Brain microvascular endothelial cell (primary cell): ENCODE results near the gene ARHGEF12.

Source experiments
- DNase-seq: peaks from one replicate; pipeline ENCODE4 v3.0.0-alpha.2; 2020
- H3K27ac ChIP-seq: fragments of 250-450 bp; sonication (Bioruptor Pico); 2 replicates; pipeline ENCODE4 v1.5.1; 2020; ENCODE audit warnings: mild to moderate bottlenecking, moderate library complexity
- H3K27me3 ChIP-seq: fragments of 250-450 bp; sonication (Bioruptor Pico); replicated peaks from 2 replicates; pipeline ENCODE4 v1.5.1; 2020; ENCODE audit warnings: mild to moderate bottlenecking
- H3K36me3 ChIP-seq: fragments of 250-450 bp; sonication (Bioruptor Pico); replicated peaks from 2 replicates; pipeline ENCODE4 v1.5.1; 2020; ENCODE audit warnings: mild to moderate bottlenecking
- H3K4me3 ChIP-seq: 2 replicates; pipeline ENCODE4 v1.5.1; 2011; ENCODE audit warnings: low read depth, mild to moderate bottlenecking, control low read depth, low read length, moderate library complexity
- in situ Hi-C: cut with HindIII; loops from 2 replicates; pipeline ENCODE4 v1.10.0; 2017; ENCODE audit warnings: low sequenced_read_pairs, low pct_ligation_motif_present
- TF ChIP-seq, protein P1 (sequence below): IDR thresholded peaks from 2 replicates; pipeline ENCODE4 v1.5.1; 2011; ENCODE audit warnings: low read depth, mild to moderate bottlenecking, moderate library complexity, low read length, control low read depth, inconsistent platforms; ENCODE audit errors: missing control alignments

Gene ARHGEF12

DNA sequence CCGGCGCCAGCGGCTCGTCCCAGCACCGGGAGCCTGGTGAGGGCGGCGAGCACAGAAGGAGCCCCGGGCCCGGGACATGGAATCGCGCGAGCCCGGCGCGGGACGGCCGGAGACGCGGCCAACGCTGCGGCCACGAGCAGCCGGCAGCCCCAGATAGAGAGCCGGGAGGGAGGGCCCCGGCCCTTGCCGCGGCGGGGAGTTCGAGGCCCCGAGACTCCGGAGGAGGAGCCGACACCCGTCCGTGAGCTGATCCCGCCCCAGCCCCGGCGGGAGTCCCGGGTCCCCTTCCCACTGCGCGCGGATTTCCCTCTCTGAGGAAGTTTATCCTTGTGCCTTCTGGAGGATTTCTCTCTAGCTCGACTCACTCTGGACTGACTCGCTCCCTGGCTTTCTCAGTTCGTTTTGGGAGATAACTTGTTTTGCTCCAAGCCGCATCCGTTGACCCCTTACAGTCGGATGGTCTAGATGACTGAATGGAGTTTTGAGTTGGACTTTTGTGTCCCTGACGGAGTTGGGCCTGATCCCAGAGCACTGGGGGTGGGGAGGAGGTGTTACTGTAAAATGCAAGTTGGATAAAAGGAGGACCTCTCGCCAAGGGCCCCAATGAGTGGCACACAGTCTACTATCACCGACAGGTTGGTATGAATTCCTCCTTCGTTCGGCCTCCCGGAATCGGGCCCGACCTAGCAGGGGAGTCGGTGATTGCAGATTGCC is 585 bp downstream of the ARHGEF12 start:
- TF ChIP-seq, protein P1, sequence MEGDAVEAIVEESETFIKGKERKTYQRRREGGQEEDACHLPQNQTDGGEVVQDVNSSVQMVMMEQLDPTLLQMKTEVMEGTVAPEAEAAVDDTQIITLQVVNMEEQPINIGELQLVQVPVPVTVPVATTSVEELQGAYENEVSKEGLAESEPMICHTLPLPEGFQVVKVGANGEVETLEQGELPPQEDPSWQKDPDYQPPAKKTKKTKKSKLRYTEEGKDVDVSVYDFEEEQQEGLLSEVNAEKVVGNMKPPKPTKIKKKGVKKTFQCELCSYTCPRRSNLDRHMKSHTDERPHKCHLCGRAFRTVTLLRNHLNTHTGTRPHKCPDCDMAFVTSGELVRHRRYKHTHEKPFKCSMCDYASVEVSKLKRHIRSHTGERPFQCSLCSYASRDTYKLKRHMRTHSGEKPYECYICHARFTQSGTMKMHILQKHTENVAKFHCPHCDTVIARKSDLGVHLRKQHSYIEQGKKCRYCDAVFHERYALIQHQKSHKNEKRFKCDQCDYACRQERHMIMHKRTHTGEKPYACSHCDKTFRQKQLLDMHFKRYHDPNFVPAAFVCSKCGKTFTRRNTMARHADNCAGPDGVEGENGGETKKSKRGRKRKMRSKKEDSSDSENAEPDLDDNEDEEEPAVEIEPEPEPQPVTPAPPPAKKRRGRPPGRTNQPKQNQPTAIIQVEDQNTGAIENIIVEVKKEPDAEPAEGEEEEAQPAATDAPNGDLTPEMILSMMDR: no peak
- DNase-seq: no peak
- Histone ChIP-seq H3K27ac (peak overlapping the region; percentile 76), H3K36me3 (no peaks in the 10 kb centered on the region), H3K27me3 (no peaks in the 10 kb centered on the region), H3K4me3 (peak overlapping the region; percentile 84)
- in situ Hi-C loops: no loop called here

DNA sequence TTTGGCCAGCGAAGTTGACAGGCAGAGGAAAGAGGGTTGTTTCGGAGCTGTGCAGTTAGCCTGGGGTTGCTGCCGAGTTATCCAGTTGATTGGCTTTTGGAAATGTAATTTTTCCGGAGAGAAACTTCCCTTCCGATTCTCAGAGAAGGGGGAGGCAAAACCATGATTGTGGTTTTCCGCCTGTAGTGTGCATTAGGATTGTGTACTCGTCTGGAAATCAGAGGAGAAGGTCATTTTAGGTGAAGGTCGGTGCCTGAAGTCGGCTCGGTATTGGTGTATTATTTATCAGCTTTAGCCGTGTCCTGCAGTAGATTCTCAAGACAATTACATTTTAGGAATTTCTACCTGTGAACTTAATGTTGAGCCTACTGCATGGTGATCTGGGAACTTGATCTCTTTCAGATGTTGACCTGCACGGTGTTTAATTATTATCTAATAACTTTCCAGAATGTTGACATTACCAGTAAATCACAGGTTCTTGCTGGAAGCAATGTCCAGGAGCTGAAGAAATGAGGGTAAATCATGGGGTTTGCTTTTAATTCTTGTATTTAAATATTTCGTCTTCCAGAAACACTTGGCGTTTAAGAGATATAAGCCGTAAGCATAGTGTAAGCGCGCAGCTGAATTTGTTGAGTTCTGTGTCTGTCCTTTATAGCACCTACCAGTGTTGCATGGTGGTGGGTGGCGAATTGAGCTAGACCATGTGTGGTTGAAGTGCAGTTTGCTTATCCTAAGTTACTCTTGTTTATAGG is 1.3 kb downstream of the ARHGEF12 start:
- TF ChIP-seq, protein P1: no peak
- in situ Hi-C loops: no loop called here
- H3K27me3 ChIP-seq: no peaks in the 10 kb centered on the region
- H3K4me3 ChIP-seq: peak overlapping the region; percentile 84
- H3K36me3 ChIP-seq: no peaks in the 10 kb centered on the region
- no peak for DNase-seq
- H3K27ac ChIP-seq: peak overlapping the region; percentile 76

DNA sequence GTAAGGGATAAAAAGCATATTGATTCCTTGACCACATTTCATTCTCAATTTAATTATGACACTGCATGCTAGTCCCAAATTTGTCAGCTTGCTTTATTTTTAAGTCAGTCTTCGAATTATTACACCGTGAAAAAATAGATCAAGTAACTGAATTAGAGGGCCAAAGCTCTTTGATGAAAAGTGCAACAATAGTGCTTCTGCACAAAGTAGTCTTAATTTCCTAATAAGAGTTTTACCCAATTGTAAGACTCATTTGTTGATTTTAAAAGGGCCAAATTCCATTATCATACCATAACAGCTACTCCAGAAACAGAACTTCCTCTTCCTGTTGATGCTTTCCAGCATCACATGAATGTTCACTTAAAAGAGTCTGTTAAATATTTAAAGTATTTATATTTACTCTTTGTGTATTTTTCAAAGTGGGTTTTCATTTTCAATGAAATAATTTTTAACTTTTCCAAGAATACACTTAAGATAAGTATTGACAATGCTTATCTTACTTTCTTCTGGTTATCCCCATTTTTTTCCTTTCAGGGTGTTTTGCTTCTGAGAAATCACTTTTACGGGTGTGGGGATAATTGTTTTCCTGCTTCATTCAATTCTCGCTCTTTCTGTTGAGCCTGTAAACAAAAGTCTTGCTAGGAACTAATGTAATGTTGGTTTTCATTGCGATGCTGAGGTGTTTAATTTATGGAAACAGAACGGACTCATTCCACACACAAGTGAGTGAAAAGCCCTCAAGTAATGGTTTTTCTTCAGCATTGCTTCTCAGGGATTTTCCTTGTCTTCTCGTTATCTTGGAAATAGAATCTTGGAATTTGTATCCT is 2.1 kb downstream of the ARHGEF12 start:
- TF ChIP-seq, protein P1: no peak
- H3K27me3 ChIP-seq: no peaks in the 10 kb centered on the region
- H3K4me3 ChIP-seq: peak overlapping the region; percentile 84
- in situ Hi-C loops: no loop called here
- no peaks in the 10 kb centered on the region for H3K36me3 ChIP-seq
- DNase-seq: no peak
- peak overlapping the region; percentile 26 for H3K27ac ChIP-seq

DNA sequence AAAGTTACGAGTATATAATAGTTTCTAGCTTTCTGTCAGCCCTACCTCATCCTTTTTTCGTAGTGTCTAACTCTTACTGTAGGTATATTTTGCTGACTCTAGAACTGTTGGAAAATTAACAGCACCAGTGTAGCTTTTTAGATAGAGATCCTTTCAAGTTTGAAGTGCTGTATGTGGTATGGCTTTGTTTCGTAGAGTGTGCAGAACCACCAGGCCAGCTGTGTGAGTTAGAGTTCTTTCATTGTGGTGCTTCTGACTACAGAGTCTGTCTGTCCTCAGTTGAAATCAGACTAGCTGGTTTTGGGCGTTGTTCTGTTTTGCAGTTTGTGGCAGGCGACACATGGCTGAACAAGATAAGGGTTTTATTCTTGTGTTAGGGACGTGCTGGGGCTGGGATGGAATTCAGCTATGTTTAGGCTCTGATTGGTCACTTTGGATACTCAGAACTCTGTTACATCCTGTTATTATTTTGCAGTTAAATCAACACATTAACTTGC is 3.2 kb downstream of the ARHGEF12 start:
- Histone ChIP-seq H3K27me3 (no peaks in the 10 kb centered on the region), H3K36me3 (no peaks in the 10 kb centered on the region), H3K27ac (peak overlapping the region; percentile 28), H3K4me3 (peak overlapping the region; percentile 84)
- TF ChIP-seq, protein P1: no peak
- DNase-seq: no peak
- in situ Hi-C loops: no loop called here

DNA sequence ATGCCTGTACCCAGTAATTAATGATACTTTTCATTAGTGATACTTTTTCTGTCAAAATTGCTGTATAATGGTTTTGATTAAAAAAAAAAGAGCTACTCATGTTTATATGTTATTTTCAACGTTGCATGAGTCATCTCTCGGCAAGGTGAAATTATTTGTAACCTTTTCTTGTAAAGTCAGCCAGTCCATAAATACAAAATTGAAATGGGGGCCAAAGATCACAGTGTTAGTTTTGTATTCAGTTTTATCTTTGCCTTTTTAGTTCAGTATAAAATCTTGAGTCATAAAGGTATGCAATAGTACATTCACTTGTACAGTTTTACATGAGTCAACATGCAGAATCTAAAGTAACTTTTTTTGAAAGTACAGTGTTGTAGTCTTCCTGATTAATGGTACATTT is 4.3 kb downstream of the ARHGEF12 start:
- in situ Hi-C loops: no loop called here
- H3K27me3 ChIP-seq: no peaks in the 10 kb centered on the region
- TF ChIP-seq, protein P1: no peak
- H3K36me3 ChIP-seq: no peaks in the 10 kb centered on the region
- H3K27ac ChIP-seq: no peak overlapping the region
- H3K4me3 ChIP-seq: no peak overlapping the region
- no peak for DNase-seq
